GM21717 (cell line): ENCODE results near the gene AGBL1.

ENCODE experiments used
- ATAC-seq: cut with Tn5 transposase; IDR thresholded peaks from one replicate; pipeline ENCODE4 v1.9.1; 2021; ENCODE audit warnings: mild to moderate bottlenecking, moderate library complexity; ENCODE audit not compliant: unreplicated experiment

The AGBL1 gene

GRCh38 chr15:86316726-86317383 lies 237.2 kb downstream of the AGBL1 start:
- no peak for ATAC-seq

GRCh38 chr15:86317384-86317740 lies 237.7 kb downstream of the AGBL1 start:
- no peak for ATAC-seq

GRCh38 chr15:86322629-86323028 lies 243.0 kb downstream of the AGBL1 start:
- no peak for ATAC-seq

- no peak for ATAC-seq
These were observed 247.7 kb downstream of the AGBL1 start for GRCh38 chr15:86327230-86327865.

GRCh38 chr15:86328658-86329057 lies 249.0 kb downstream of the AGBL1 start:
- ATAC-seq = no peak

GRCh38 chr15:86329311-86330013 lies 249.8 kb downstream of the AGBL1 start:
- no peak for ATAC-seq

GRCh38 chr15:86333819-86334218 lies 254.1 kb downstream of the AGBL1 start:
- no peak for ATAC-seq

GRCh38 chr15:86336051-86336788 lies 256.5 kb downstream of the AGBL1 start:
- no peak for ATAC-seq

- no peak for ATAC-seq
These were observed 257.4 kb downstream of the AGBL1 start for GRCh38 chr15:86337071-86337470.

GRCh38 chr15:86347245-86347644 lies 267.6 kb downstream of the AGBL1 start:
- ATAC-seq = no peak

- no peak for ATAC-seq
These were observed 269.9 kb downstream of the AGBL1 start for GRCh38 chr15:86349565-86349964.

GRCh38 chr15:86353213-86353612 lies 273.5 kb downstream of the AGBL1 start:
- ATAC-seq = no peak

- ATAC-seq = no peak
These were observed 275.7 kb downstream of the AGBL1 start for GRCh38 chr15:86355361-86355760.

GRCh38 chr15:86355801-86356200 lies 276.1 kb downstream of the AGBL1 start:
- ATAC-seq = no peak

GRCh38 chr15:86362555-86362954 lies 282.9 kb downstream of the AGBL1 start:
- ATAC-seq = no peak

- ATAC-seq = no peak
These were observed 293.5 kb downstream of the AGBL1 start for GRCh38 chr15:86373147-86373546.

GRCh38 chr15:86375733-86376280 lies 296.1 kb downstream of the AGBL1 start:
- ATAC-seq = no peak

GRCh38 chr15:86377914-86378313 lies 298.2 kb downstream of the AGBL1 start:
- ATAC-seq = no peak

GRCh38 chr15:86382341-86382740 lies 302.7 kb downstream of the AGBL1 start:
- no peak for ATAC-seq

- no peak for ATAC-seq
These were observed 303.9 kb downstream of the AGBL1 start for GRCh38 chr15:86383611-86384010.

GRCh38 chr15:86384186-86384585 lies 304.5 kb downstream of the AGBL1 start:
- no peak for ATAC-seq
